K562 (cell line): Measurements from ENCODE around the gene CD96.
"Not testable (repeated sequence)": the region's sequence is repeated elsewhere in the genome, so short reads cannot be mapped to it uniquely, and the experiment has no call there.

Experiments
- POLR2A ChIP-seq: fragments of 450-650 bp; conservative IDR thresholded peaks from 2 replicates; pipeline ENCODE4 v1.6.1; 2016
- ZNF121 ChIP-seq: sonication (generic); formaldehyde crosslinking; conservative IDR thresholded peaks from 2 replicates; pipeline ENCODE4 v1.8.0; 2022; ENCODE audit warnings: missing genetic modification reagents
- TF ChIP-seq, protein P1 (sequence below), 3 experiments: IDR thresholded peaks in 2 of 3; conservative IDR thresholded peaks in 1 of 3; 2 replicates each; pipeline ENCODE4 v1.5.1; 2011 to 2012; ENCODE audit warnings: low read length in 3 of 3, mild to moderate bottlenecking in 3 of 3, control low read depth in 2 of 3, improper control_type of control experiment in 1 of 3, inconsistent platforms in 1 of 3, low read depth in 1 of 3, mixed read lengths in 1 of 3, moderate library complexity in 1 of 3; ENCODE audit not compliant: insufficient read depth in 2 of 3

DNA sequence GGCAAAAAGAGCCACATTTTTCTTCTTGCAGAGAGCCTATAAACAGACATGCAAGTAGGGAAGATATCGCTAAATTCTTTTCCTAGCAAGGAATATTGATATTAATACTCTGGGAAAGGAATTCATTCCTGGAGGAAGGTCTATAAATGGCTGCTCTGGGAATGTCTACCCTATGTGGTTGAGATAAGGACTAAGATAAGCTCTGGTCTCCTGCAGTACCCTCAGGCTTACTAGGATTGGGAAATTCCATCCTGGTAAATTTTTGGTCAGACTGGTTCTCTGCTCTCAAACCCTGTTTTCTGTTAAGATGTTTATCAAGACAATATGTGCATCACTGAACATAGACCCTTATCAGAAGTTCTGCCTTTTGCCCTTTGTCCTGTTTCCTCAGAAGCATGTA, 17.5 kb upstream of the CD96 start:
- TF ChIP-seq POLR2A; ZNF121 (CRISPR knock-in tag): not testable (repeated sequence)
- TF ChIP-seq, protein P1, sequence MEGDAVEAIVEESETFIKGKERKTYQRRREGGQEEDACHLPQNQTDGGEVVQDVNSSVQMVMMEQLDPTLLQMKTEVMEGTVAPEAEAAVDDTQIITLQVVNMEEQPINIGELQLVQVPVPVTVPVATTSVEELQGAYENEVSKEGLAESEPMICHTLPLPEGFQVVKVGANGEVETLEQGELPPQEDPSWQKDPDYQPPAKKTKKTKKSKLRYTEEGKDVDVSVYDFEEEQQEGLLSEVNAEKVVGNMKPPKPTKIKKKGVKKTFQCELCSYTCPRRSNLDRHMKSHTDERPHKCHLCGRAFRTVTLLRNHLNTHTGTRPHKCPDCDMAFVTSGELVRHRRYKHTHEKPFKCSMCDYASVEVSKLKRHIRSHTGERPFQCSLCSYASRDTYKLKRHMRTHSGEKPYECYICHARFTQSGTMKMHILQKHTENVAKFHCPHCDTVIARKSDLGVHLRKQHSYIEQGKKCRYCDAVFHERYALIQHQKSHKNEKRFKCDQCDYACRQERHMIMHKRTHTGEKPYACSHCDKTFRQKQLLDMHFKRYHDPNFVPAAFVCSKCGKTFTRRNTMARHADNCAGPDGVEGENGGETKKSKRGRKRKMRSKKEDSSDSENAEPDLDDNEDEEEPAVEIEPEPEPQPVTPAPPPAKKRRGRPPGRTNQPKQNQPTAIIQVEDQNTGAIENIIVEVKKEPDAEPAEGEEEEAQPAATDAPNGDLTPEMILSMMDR (IDR thresholded peaks at IDR 0.05 in 2 of 3, conservative IDR thresholded peaks at IDR 0.05 in 1 of 3; ENCODE audit: insufficient read depth in 2 of 3, low read depth in 1 of 3, low read length in 3 of 3), result not testable (repeated sequence)
